Regular cardiac myocyte (primary cell): Measurements from ENCODE around the gene C15orf62. TPM values are rescaled to one million over a fixed set of nuclear protein-coding genes. Genes with fewer than 3 reads are reported as not detected.

ENCODE experiments used
- total RNA-seq: library from RNA; depleted of rRNA; stranded (reverse); fragments of >200 nt; gene quantifications from 2 replicates; pipeline ENCODE4 v1.2.3, GENCODE V29; 2014

C15orf62 gene
- not detected in 2 replicates for total RNA-seq

GRCh38 chr15:40769274-40770146 lies at the start of gene C15orf62:
TSS of gene C15orf62 (plus strand) at chr15:40769980. CDS start at chr15:40770496, 516 bp downstream.

GRCh38 chr15:40754883-40755811 lies 14.6 kb upstream of the C15orf62 start, which contains the start of gene RMDN3:
TSS of gene RMDN3 (minus strand) at chr15:40755254. CDS start at chr15:40754783, 471 bp downstream.

GRCh38 chr15:40763801-40764628 lies 5.8 kb upstream of the C15orf62 start, which contains the start of gene GCHFR:
TSS of gene GCHFR (plus strand) at chr15:40764068. CDS start at chr15:40764181, 113 bp downstream.

GRCh38 chr15:40807028-40807887 lies 37.5 kb downstream of the C15orf62 start, which contains the start of the genes DNAJC17 and ZFYVE19:
TSS of gene DNAJC17 (minus strand) at chr15:40807473. CDS start at chr15:40807446, 27 bp downstream.
TSS of gene ZFYVE19 (plus strand) at chr15:40807089. CDS start at chr15:40807590, 501 bp downstream.

Other genes with a start within 250 kb of the C15orf62 start
- gene CCDC32, start 204.9 kb upstream of the C15orf62 start, total RNA-seq, result 21.7 and 23.7 TPM in 2 replicates
- 9.3 and 15.9 TPM in 2 replicates for gene RPUSD2, start 200.7 kb upstream of the C15orf62 start, total RNA-seq
- 2.5 and 24.7 TPM in 2 replicates for gene KNL1, start 175.7 kb upstream of the C15orf62 start, total RNA-seq
- 1.1 and 14.2 TPM in 2 replicates for gene RAD51, start 74.8 kb upstream of the C15orf62 start, total RNA-seq
- 29.6 and 40.5 TPM in 2 replicates for gene RMDN3, start 14.7 kb upstream of the C15orf62 start, total RNA-seq
- gene GCHFR, start 5.9 kb upstream of the C15orf62 start, total RNA-seq, result 0.38 and 2.0 TPM in 2 replicates
- gene ZFYVE19, start 37.1 kb downstream of the C15orf62 start, total RNA-seq, result 13.5 and 21.7 TPM in 2 replicates
- 11.0 and 26.6 TPM in 2 replicates for gene DNAJC17, start 37.5 kb downstream of the C15orf62 start, total RNA-seq
- not detected in 2 replicates for gene PPP1R14D, start 58.7 kb downstream of the C15orf62 start, total RNA-seq
- gene SPINT1, start 74.1 kb downstream of the C15orf62 start, total RNA-seq, result 0.28 and 0.58 TPM in 2 replicates
- not detected in 2 replicates for gene RHOV, start 104.3 kb downstream of the C15orf62 start, total RNA-seq
- 47.9 and 49.5 TPM in 2 replicates for gene VPS18, start 124.5 kb downstream of the C15orf62 start, total RNA-seq
- gene DLL4, start 159.4 kb downstream of the C15orf62 start, total RNA-seq, result 0.28 and 0.38 TPM in 2 replicates
- 3.9 and 6.5 TPM in 2 replicates for gene CHAC1, start 183.5 kb downstream of the C15orf62 start, total RNA-seq